GM18502 (cell line): ENCODE data around the gene COPB2.
"Not testable (repeated sequence)": the region's sequence is repeated elsewhere in the genome, so short reads cannot be mapped to it uniquely, and the experiment has no call there.

Experiments used
- ATAC-seq: cut with Tn5 transposase; IDR thresholded peaks from one replicate; pipeline ENCODE4 v1.9.1; 2021; ENCODE audit warnings: mild to moderate bottlenecking; ENCODE audit not compliant: unreplicated experiment, poor library complexity

The COPB2 gene

GRCh38 chr3:139389552-139390368, at the start of gene COPB2:
TSS of gene COPB2 (minus strand) at chr3:139389647. CDS start at chr3:139389550, 97 bp downstream.
- ATAC-seq = peak; percentile 98

GRCh38 chr3:139434764-139435307, 45.4 kb upstream of the COPB2 start:
- no peak for ATAC-seq

GRCh38 chr3:139434228-139434627, 44.8 kb upstream of the COPB2 start:
- ATAC-seq = no peak

GRCh38 chr3:139433089-139433488, 43.6 kb upstream of the COPB2 start:
- ATAC-seq = no peak

GRCh38 chr3:139430493-139430892, 41.0 kb upstream of the COPB2 start:
- no peak for ATAC-seq

GRCh38 chr3:139427283-139428060, 38.0 kb upstream of the COPB2 start:
- ATAC-seq = peak; percentile 86

GRCh38 chr3:139425745-139426400, 36.4 kb upstream of the COPB2 start:
- ATAC-seq = no peak

DNA sequence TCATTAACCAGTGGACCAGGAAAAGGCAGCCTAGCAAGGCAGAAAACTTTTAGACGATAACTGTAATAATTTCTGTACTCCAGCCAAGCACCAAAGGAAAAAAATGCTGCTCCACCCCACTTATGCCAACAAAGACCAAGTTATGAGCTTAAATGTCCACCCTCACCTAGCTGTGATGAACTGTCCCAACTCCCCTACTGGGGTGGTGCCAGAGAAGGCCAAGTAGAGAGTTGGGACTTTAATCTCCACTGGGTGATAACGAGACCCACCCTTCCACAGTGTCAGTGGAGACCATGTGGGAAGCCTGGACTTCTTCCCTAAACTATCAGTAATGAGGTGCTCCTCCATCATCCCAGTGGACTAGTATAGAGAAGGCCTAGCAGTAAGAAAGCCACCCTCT, 33.8 kb upstream of the COPB2 start:
- ATAC-seq = no peak

GRCh38 chr3:139421460-139421859, 32.0 kb upstream of the COPB2 start:
- ATAC-seq = no peak

DNA sequence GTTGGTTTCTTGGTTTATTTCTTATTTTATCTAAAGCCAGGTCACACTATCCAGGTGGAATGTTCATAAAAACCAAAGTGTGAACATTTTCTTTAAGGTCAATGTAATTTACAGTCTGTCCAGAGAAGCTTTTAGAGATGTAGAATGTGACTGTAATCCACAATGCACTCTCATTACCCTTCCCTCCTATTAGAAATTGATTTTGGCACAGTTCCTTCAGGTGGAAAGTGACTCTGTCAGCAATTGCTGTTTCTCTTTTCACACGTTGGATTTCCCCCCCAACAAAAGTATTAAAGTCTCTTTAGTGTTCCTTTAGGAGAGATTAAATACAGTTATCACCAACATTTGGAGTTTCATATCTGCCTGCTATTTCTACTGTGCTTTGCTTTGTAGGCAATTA, 31.6 kb upstream of the COPB2 start:
- no peak for ATAC-seq

- no peak for ATAC-seq
Observed at GRCh38 chr3:139418144-139418543, 28.7 kb upstream of the COPB2 start.

DNA sequence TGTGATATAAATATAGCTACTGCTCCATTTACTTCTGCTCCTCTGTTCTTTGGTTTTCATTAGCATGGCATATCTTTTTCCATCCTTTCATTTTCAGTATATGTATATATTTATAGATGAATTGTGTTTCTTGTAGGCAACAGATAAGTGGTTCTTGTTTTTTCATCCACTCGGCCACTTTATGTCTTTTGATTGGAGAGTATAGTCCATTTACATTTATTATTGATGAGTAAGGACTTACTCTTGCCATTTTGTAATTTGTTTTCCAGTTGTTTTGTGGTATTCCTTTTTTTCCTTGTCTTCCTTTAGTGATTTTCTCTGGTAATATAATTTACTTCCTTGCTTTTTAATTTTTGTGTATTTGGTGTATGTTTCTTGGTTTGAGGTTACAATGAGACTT, 26.8 kb upstream of the COPB2 start:
- ATAC-seq = no peak

DNA sequence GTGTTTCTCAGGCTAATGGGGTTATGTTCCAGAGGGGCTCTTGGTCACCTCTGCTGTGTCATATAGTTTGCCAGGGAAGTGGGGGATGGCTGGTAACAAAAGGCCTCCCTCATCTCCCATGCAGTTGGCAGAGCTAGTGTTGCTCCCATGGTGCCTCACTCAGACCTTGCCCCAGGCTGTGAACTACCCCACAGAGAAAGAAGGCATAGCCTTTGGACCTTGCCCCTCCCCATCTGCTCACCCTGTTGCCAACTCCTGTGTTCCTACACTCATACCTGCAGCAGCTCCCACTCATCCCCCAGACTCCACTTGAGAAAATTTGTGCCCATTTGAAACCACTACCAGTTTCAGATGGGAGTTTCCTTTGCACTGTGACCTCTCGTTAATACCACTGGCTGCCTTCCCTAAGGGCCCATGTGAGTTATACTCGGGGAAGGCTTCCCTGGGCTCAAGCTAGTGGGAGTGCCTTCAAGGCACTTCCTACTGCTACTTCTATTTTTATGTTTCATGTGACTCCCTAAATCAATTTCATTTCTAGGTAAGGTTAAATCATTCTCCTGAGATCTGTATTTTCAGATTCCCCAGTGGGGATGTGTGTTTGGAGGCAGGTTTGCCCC, 25.3 kb upstream of the COPB2 start:
- no peak for ATAC-seq

DNA sequence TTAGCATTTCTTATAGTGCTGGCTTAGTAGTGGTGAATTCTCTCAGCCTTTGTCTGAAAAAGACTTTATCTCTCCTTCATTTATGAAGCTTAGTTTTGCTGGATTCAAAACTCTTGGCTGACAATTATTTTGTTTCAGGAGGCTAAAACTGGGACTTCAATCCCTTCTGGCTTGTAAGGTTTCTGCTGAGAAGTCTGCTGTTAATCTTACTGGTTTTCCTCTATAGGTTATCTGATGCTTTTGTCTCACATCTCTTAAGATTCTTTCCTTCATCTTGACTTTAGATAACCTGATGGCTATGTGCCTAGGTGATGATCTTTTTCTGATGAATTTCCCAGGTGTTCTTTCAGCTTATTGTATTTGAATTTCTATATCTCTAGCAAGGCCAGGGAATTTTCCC, 23.4 kb upstream of the COPB2 start:
- ATAC-seq = not testable (repeated sequence)

DNA sequence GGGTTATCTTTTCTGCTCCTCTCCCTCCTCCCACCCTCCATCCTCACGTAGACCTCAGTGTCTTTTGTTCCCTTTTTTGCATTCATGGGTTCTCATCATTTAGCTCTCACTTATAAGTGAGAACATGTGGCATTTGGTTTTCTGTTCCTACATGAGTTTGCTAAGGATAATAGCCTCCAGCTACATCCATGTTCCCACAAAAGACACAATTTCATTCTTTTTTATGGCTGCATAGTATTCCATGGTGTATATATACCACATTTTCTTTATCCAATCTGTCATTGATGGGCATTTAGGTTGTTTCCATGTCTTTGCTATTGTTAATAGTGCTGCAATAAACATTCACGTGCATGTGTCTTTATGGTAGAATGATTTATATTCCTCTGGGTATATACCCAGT, 11.7 kb upstream of the COPB2 start:
- not testable (repeated sequence) for ATAC-seq

DNA sequence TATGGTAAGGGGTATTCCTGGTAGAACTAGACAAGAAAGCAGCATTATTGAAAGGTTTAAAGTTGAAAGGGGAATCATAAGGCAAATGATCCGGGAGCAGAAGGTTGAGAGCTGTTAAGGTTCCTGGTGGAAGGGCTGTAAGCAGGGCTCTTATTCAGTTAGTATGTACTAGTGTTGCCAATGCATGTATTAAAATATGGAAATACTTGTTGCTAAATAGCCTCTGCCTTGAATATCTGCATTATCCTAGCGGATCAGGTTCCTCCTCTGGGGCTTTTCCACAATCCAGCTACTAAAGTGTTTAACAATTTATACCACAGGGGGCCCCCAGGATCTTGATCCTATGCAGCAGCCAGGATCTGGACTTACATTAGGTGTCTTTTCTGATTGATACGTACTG, 7.3 kb upstream of the COPB2 start:
- no peak for ATAC-seq

- no peak for ATAC-seq
Observed at GRCh38 chr3:139394116-139394515, 4.7 kb upstream of the COPB2 start.

- ATAC-seq = peak; percentile 39
Observed at GRCh38 chr3:139388821-139389551, 461 bp downstream of the COPB2 start.

DNA sequence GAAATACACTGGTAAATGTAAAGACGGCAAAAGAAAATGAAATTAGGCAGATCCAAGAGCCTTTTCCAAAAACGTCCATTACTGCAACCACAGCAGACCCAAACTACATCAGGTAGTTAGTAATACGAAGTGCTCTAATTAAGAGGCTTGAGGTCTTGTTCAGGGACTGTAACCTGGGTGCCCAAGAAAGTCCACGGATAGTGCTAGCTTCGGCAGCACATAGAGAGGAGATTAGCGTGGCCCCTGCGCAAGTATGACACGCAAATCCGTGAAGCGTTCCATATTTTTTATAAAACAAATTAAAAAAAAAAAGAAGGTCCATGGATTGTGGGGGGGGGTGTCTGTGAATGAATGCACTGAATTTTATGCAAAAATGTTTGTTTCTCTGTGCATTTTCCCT, 1.4 kb downstream of the COPB2 start:
- no peak for ATAC-seq

DNA sequence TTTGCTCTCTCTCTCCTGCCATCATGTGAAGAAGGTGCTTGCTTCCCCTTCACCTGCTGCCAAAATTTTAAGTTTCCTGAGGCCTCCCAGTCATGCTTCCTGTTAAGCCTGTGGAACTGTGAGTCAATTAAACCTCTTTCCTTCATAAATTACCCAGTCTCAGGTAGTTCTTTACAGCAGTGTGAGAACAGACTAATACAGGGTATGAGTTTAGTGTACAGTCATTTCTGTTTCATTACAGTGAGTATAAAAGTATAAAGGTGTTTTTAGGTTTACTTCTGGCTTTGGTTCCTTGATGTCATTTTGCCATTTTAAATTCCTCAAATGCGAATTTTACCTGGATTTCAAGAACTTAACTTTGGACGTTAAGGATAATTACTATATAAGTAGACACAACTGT, 7.2 kb downstream of the COPB2 start:
- not testable (repeated sequence) for ATAC-seq
